SK-N-MC (cell line): ENCODE results near the gene NOMO2.
"Not testable (repeated sequence)": the region's sequence is repeated elsewhere in the genome, so short reads cannot be mapped to it uniquely, and the experiment has no call there.

ENCODE experiments used
- EZH2 ChIP-seq: fragments of 200-600 bp; sonication (generic); IDR thresholded peaks from one replicate; pipeline ENCODE4 v1.6.1; 2017; ENCODE audit warnings: antibody characterized with exemption
- FOXP2 ChIP-seq: optimal IDR thresholded peaks from 2 replicates; pipeline ENCODE3; 2011; ENCODE audit warnings: mild to moderate bottlenecking, moderate library complexity; ENCODE audit not compliant: insufficient read depth; ENCODE audit errors: extremely low read length, control extremely low read depth

GRCh38 chr16:18534308-18534707 is 27.6 kb downstream of the NOMO2 start:
- TF ChIP-seq FOXP2, EZH2: not testable (repeated sequence)
